Uterus (tissue), 2 donors: ENCODE data around the gene MAP4K4.

ENCODE experiments used
- POLR2A ChIP-seq, 2 donors: fragments of 450-650 bp; IDR thresholded peaks; one replicate each; pipeline ENCODE4 v1.6.1; 2016; ENCODE audit warnings: antibody characterized with exemption in 2 of 2, mild to moderate bottlenecking in 1 of 2, moderate library complexity in 1 of 2
- TF ChIP-seq, protein P1 (sequence below), 4 experiments: fragments of 200-600 bp in 2 of 4; fragments of 450-650 bp in 2 of 4; sonication (generic) in 2 of 4; IDR thresholded peaks; one replicate each; pipeline ENCODE4 v1.5.1; 2016 to 2019; ENCODE audit warnings: antibody characterized with exemption in 4 of 4, mild to moderate bottlenecking in 2 of 4, moderate library complexity in 1 of 4

DNA sequence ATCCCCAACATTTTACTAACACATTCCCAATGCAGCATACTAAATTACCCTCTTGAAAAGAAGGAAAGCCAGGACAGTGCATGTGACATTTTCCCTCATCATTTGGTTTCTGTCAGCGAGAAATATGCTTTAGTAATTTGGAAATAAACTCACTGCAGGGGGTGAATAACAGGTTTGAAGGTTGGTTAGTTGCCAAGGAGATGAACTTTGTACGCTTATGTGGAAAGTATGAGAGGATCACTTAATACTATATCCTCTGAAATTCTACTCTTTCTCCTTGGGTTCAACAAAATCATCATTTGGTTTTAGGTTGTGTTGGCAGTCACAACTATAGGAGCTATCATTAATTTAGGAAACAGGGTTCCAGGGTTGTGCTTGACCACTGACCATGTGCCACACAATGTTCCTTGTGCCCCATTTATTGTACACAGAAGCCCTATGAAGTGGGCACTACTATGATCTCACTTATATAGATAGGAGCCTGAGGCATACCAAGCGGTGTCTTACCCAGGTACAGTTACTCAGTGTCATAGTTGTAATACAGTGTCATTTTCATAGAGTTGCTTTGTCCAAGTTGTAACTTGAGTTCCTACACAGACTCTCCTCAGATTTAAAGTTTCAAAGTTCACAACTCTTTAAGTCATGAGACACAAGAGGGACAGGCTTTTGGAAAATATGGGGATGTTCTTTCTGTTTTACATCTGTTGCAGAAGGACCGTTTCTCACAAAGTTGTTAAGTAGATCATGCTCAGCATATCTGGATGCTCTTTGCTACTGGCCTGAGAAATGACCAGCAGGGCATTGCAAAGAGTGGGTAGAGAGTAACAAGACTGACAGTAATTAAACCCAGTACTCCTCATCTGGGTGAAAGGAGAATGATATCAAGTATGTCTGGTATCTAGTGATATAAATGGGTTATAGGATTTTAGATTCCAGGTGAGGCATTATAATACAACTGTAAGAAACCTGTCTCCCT, 91.8 kb downstream of the MAP4K4 start:
- TF ChIP-seq, protein P1, sequence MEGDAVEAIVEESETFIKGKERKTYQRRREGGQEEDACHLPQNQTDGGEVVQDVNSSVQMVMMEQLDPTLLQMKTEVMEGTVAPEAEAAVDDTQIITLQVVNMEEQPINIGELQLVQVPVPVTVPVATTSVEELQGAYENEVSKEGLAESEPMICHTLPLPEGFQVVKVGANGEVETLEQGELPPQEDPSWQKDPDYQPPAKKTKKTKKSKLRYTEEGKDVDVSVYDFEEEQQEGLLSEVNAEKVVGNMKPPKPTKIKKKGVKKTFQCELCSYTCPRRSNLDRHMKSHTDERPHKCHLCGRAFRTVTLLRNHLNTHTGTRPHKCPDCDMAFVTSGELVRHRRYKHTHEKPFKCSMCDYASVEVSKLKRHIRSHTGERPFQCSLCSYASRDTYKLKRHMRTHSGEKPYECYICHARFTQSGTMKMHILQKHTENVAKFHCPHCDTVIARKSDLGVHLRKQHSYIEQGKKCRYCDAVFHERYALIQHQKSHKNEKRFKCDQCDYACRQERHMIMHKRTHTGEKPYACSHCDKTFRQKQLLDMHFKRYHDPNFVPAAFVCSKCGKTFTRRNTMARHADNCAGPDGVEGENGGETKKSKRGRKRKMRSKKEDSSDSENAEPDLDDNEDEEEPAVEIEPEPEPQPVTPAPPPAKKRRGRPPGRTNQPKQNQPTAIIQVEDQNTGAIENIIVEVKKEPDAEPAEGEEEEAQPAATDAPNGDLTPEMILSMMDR (IDR thresholded peaks at IDR 0.05) = no peak
- TF ChIP-seq POLR2A (IDR thresholded peaks at IDR 0.05) = no peak
